Adrenal gland (tissue), 12 donors: Measurements from ENCODE around the gene CIAO3. TPM values are rescaled to one million over a fixed set of nuclear protein-coding genes. Genes with fewer than 3 reads are reported as not detected.

Source experiments
- DNase-seq, 7 donors: peaks; one replicate each; pipeline ENCODE4 v3.0.0-alpha.2; 2019 to 2020
- H3K27ac ChIP-seq, 5 donors: fragments of 200-600 bp; sonication (generic) in 4 of 5; 1 replicate in 3 of 5; 2 replicates in 2 of 5; pipeline versions ENCODE4 v1.5.1 to v1.8.0; 2016 to 2020; ENCODE audit warnings: mild to moderate bottlenecking in 1 of 5
- H3K27me3 ChIP-seq: fragments of 200-600 bp; 2 replicates; pipeline ENCODE4 v1.8.0; 2021
- H3K36me3 ChIP-seq, 2 donors: fragments of 200-600 bp; replicated peaks in 1 of 2; 1 replicate in 1 of 2; 2 replicates in 1 of 2; pipeline versions ENCODE4 v1.5.1 to v1.8.0; 2018 to 2022
- H3K4me1 ChIP-seq, 2 donors: fragments of 200-600 bp; replicated peaks in 1 of 2; 1 replicate in 1 of 2; 2 replicates in 1 of 2; pipeline versions ENCODE4 v1.5.1 to v1.8.0; 2018 to 2021
- H3K4me3 ChIP-seq, 4 donors: fragments of 200-600 bp; sonication (generic) in 3 of 4; one replicate each; pipeline ENCODE4 v1.5.1; 2016 to 2018
- H3K9me3 ChIP-seq, 3 donors: fragments of 200-600 bp; sonication (generic) in 1 of 3; replicated peaks in 1 of 3; 1 replicate in 2 of 3; 2 replicates in 1 of 3; pipeline versions ENCODE4 v1.5.1 to v1.8.0; 2016 to 2021
- POLR2A ChIP-seq, 2 donors: fragments of 450-650 bp; IDR thresholded peaks; one replicate each; pipeline ENCODE4 v1.6.1; 2017; ENCODE audit warnings: antibody characterized with exemption in 2 of 2, mild to moderate bottlenecking in 2 of 2, moderate library complexity in 1 of 2
- WGBS, 4 donors: extraction: QIAGEN DNeasy Blood & Tissue Kit in 2 of 4; methylation state at CpG; one replicate each; pipeline versions ENCODE4 v1.1.5 to v1.1.7; 2013 to 2017; 5-methylcytosine and 5-hydroxymethylcytosine counted together
- intact Hi-C, 2 donors: fragments of 100-400 bp; cut with DNase I; formaldehyde crosslinking; loops; one replicate each; pipeline versions ENCODE4 v1.14.1 to v1.15.0; 2022 to 2023
- polyA plus RNA-seq, 3 donors: library from polyadenylated mRNA; stranded (reverse); fragments of 200-250 nt in 2 of 3; fragments of 350-450 nt in 1 of 3; fragmentation: Illumina TruSeq in 1 of 3; extraction: RNeasy Lipid Tissue Mini Kit (QIAGEN cat#74804) in 1 of 3; gene quantifications; one replicate each; pipeline ENCODE4 v1.2.3, GENCODE V29; 2013 to 2014
- total RNA-seq, 9 donors: library from RNA; depleted of rRNA in 4 of 9; stranded (reverse); fragments of >200 nt in 4 of 9; fragments of 120-200 nt in 1 of 9; fragmentation: NEBNext Ultra II Directional in 1 of 9; extraction: Animal tissue kit (Norgen Biotek cat#: 25700) in 1 of 9; gene quantifications; one replicate each; pipeline versions ENCODE4 v1.1.0 to v1.2.4, GENCODE V29; 2013 to 2023
- TF ChIP-seq, protein P1 (sequence below), 6 experiments: fragments of 450-650 bp in 4 of 6; fragments of 200-600 bp in 2 of 6; sonication (generic) in 1 of 6; IDR thresholded peaks; 1 replicate in 5 of 6; 2 replicates in 1 of 6; pipeline versions ENCODE4 v1.5.1 to v1.8.0; 2016 to 2021; ENCODE audit warnings: antibody characterized with exemption in 6 of 6, mild to moderate bottlenecking in 2 of 6, moderate library complexity in 1 of 6
- donor health status: healthy with polysubstance abuse.
- donor health status: Bipolar disorder and iron deficiency.
- donor health status: DM: yes; HTN: yes; CAD: no.
- donor health status: DM: no; HTN: no; CAD: no.
- donor health status: DM: no; HTN: no; CAD: no.
- donor health status: DM: yes; HTN: yes; CAD: no.

Gene CIAO3
- total and polyA plus RNA-seq, 12 donors = 8.9 to 99.4 (median 29.5) TPM

DNA sequence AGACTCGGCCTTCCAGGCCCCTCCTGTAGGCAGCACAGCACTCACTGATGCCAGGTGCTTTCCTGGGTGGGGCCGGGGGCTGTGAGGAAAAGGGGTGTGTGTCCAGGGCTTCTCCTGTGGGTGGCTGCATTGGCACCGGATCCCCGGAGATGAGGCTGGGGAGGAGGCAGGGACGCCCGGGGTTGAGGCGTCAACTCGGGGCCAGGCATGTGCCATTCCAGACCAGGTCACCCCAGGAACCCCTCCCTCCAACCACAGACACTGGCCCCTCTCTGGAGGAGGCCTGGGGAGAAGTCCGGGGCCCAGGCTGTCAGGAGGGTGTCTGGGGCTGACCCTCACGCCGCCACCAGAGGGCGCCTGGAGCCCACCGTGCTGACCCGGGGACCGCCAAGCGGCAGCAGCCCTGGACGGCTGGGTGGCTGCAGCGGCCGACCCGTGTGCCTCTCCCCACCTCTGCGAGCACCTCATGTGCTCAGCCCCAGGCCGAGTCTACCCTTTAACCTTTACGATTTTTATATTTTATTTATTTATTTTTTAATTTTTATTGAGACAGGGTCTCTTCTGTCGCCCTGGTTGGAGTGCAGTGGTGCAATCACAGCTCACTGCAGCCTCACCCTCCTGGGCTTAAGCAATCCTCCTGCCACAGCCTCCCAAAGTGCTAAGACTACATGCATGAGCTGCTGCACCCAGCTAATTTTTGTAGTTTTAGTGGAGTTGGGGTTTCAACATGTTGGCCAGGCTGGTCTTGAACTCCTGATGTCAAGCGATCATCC, 29.1 kb downstream of the CIAO3 start:
- TF ChIP-seq POLR2A (IDR thresholded peaks at IDR 0.05) = no peak
- TF ChIP-seq, protein P1, sequence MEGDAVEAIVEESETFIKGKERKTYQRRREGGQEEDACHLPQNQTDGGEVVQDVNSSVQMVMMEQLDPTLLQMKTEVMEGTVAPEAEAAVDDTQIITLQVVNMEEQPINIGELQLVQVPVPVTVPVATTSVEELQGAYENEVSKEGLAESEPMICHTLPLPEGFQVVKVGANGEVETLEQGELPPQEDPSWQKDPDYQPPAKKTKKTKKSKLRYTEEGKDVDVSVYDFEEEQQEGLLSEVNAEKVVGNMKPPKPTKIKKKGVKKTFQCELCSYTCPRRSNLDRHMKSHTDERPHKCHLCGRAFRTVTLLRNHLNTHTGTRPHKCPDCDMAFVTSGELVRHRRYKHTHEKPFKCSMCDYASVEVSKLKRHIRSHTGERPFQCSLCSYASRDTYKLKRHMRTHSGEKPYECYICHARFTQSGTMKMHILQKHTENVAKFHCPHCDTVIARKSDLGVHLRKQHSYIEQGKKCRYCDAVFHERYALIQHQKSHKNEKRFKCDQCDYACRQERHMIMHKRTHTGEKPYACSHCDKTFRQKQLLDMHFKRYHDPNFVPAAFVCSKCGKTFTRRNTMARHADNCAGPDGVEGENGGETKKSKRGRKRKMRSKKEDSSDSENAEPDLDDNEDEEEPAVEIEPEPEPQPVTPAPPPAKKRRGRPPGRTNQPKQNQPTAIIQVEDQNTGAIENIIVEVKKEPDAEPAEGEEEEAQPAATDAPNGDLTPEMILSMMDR (IDR thresholded peaks at IDR 0.05) = peak; percentile 76 to 97 (median 90)
- intact Hi-C loops = loop anchor here (5.0 to 10.0 kb wide), 3 partner anchors 76 to 346 kb away; partner anchors contain the start of genes CHTF18 (in 1 of the 2) and RPUSD1 (in 1 of the 2)
- peaks cover 16 to 22% of the 10 kb centered on the region in 2 donors for H3K4me1 ChIP-seq
- no peak overlapping the region for H3K4me3 ChIP-seq
- peaks cover 15% of the 10 kb centered on the region for H3K27me3 ChIP-seq
- H3K27ac ChIP-seq = peak overlapping the region in 1 of 5 donors; percentile 60
- no peaks in the 10 kb centered on the region for H3K9me3 ChIP-seq
- DNase-seq = peak; percentile 73 to 90 (median 81)
- H3K36me3 ChIP-seq = no peaks in the 10 kb centered on the region
- WGBS, 4 donors = 9 to 24% (median 10%) methylated on average over 12 to 25 of the region's 25 CpGs

DNA sequence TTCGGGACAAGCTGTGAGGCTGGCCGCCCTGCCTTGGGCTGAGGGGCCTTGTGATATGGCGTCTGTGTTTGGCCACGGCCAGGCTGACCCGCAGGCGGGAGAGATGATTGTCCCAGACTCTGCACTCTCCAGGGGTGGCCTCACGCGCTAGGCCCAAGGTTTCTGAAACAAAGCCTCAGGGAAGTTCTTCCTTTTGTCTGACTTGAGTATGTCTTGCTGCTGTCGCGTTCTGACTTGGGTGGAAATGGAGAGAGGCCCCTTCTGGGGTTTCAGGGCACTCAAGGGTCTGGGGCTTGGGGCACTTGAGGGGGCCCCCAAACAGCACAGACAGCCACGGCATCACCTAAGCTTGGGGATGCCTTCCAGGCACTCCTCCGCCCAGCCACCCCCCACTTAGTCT, 29.7 kb downstream of the CIAO3 start:
- DNase-seq = no peak
- TF ChIP-seq, protein P1 (IDR thresholded peaks at IDR 0.05) = no peak
- TF ChIP-seq POLR2A (IDR thresholded peaks at IDR 0.05) = no peak
- intact Hi-C loops = loop anchor here (5.0 to 10.0 kb wide), 3 partner anchors 76 to 346 kb away; partner anchors contain the start of genes CHTF18 (in 1 of the 2) and RPUSD1 (in 1 of the 2)
- 55 to 70% (median 63%) methylated on average over 4 to 12 of the region's 12 CpGs for WGBS, 4 donors
- Histone ChIP-seq H3K36me3 (no peaks in the 10 kb centered on the region), H3K27me3 (peaks cover 16% of the 10 kb centered on the region), H3K4me1 (peaks cover 11 to 15% of the 10 kb centered on the region in 2 donors), H3K9me3 (no peaks in the 10 kb centered on the region), H3K27ac (peak overlapping the region in 1 of 5 donors; percentile 60), H3K4me3 (no peak overlapping the region)

DNA sequence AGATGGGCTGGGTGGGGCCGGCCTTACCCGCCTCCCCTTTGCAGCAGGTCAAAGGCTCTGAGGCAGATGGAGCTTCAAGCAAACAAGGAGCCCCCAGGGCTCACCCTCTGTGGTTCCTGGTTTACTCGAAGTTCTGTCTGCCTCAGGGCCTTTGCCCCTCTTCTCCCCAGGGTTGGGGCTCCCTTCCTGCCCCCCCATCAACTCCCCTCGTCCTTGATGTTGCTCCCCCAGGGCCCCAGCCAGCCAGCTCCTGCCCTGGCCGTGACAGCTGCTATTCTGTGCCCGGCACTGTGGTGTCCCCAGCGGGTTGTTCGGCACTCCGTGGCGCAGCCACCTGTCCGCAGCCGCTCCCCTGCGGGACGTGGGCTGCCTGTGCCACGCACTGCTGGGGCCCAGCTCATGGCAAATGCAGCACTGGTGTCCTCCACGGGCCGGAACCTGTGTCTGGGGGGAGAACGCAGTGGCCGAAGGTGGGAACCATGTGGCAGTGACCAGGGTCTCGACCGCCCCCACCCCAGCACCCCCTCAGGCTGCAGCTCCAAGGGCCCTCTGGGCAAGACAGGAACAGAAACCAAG, 30.2 kb downstream of the CIAO3 start:
- TF ChIP-seq, protein P1 (IDR thresholded peaks at IDR 0.05) = no peak
- TF ChIP-seq POLR2A (IDR thresholded peaks at IDR 0.05) = no peak
- intact Hi-C loops = loop anchor here (5.0 to 10.0 kb wide), 3 partner anchors 77 to 347 kb away; partner anchors contain the start of genes CHTF18 (in 1 of the 2) and RPUSD1 (in 1 of the 2)
- WGBS, 4 donors = 22 to 60% (median 58%) methylated on average over 6 to 21 of the region's 21 CpGs
- Histone ChIP-seq H3K4me1 (peaks cover 6 to 11% of the 10 kb centered on the region in 2 donors), H3K27ac (peak overlapping the region in 1 of 5 donors; percentile 60), H3K4me3 (no peak overlapping the region), H3K27me3 (peaks cover 17% of the 10 kb centered on the region), H3K36me3 (no peaks in the 10 kb centered on the region), H3K9me3 (no peaks in the 10 kb centered on the region)
- DNase-seq = no peak
